ENCODE data around the gene ASF1A. TPM values are rescaled to one million over a fixed set of nuclear protein-coding genes. Genes with fewer than 3 reads are reported as not detected.

The ASF1A gene
- total and polyA plus RNA-seq, 8 donors = 22.9 to 48.7 (median 44.7) TPM

- H3K27ac ChIP-seq = no peak overlapping the region
- peaks cover 4 to 35% of the 10 kb centered on the region in 2 donors for H3K4me1 ChIP-seq
- ATAC-seq (no peak), DNase-seq (no peak)
- H3K36me3 ChIP-seq = peaks cover 0 to 21% of the 10 kb centered on the region in 2 donors
- H3K9me3 ChIP-seq = no peaks in the 10 kb centered on the region
- no peak overlapping the region for H3K4me3 ChIP-seq
- TF ChIP-seq CTCF (IDR thresholded peaks at IDR 0.05) = no peak
- H3K27me3 ChIP-seq = no peaks in the 10 kb centered on the region
- intact Hi-C loops (cut with DNase I) = no loop called here
Observed at GRCh38 chr6:118899948-118900347, 6.0 kb downstream of the ASF1A start.

GRCh38 chr6:118902726-118903125 lies 8.8 kb downstream of the ASF1A start:
- intact Hi-C loops (cut with DNase I) = no loop called here
- ATAC-seq (no peak), DNase-seq (no peak)
- H3K4me3 ChIP-seq = no peak overlapping the region
- H3K27ac ChIP-seq = no peak overlapping the region
- no peaks in the 10 kb centered on the region for H3K27me3 ChIP-seq
- peaks cover 0 to 17% of the 10 kb centered on the region in 2 donors for H3K4me1 ChIP-seq
- peaks cover 0 to 47% of the 10 kb centered on the region in 2 donors for H3K36me3 ChIP-seq
- TF ChIP-seq CTCF (IDR thresholded peaks at IDR 0.05) = no peak
- no peaks in the 10 kb centered on the region for H3K9me3 ChIP-seq

- Histone ChIP-seq H3K9me3 (no peaks in the 10 kb centered on the region), H3K27me3 (no peaks in the 10 kb centered on the region), H3K4me1 (peaks cover 0 to 17% of the 10 kb centered on the region in 2 donors), H3K36me3 (peaks cover 0 to 51% of the 10 kb centered on the region in 2 donors), H3K4me3 (no peak overlapping the region), H3K27ac (no peak overlapping the region)
- no peak for DNase-seq
- intact Hi-C loops (cut with DNase I) = no loop called here
- TF ChIP-seq CTCF (IDR thresholded peaks at IDR 0.05) = no peak
- ATAC-seq = no peak
Observed at GRCh38 chr6:118903138-118903537, 9.2 kb downstream of the ASF1A start.

GRCh38 chr6:118903691-118904090 lies 9.7 kb downstream of the ASF1A start:
- Histone ChIP-seq H3K4me3 (no peak overlapping the region), H3K27ac (no peak overlapping the region), H3K36me3 (peaks cover 0 to 56% of the 10 kb centered on the region in 2 donors), H3K27me3 (no peaks in the 10 kb centered on the region), H3K9me3 (no peaks in the 10 kb centered on the region), H3K4me1 (peaks cover 0 to 17% of the 10 kb centered on the region in 2 donors)
- no peak for TF ChIP-seq CTCF (IDR thresholded peaks at IDR 0.05)
- DNase-seq (no peak), ATAC-seq (no peak)
- intact Hi-C loops (cut with DNase I) = no loop called here

- no peak for DNase-seq
- no peak for TF ChIP-seq CTCF (IDR thresholded peaks at IDR 0.05)
- H3K36me3 ChIP-seq = peaks cover 0 to 64% of the 10 kb centered on the region in 2 donors
Observed at GRCh38 chr6:118905084-118905483, 11.1 kb downstream of the ASF1A start.

More at GRCh38 chr6:118905084-118905483, 11.1 kb downstream of the ASF1A start:
- H3K4me3 ChIP-seq = no peak overlapping the region
- intact Hi-C loops (cut with DNase I) = no loop called here
- no peaks in the 10 kb centered on the region for H3K9me3 ChIP-seq
- H3K27ac ChIP-seq = no peak overlapping the region
- ATAC-seq = no peak
- H3K4me1 ChIP-seq = peaks cover 0 to 12% of the 10 kb centered on the region in 2 donors
- H3K27me3 ChIP-seq = no peaks in the 10 kb centered on the region

Data from left lung (tissue), 10 donors.